HepG2 (cell line): Measurements from ENCODE around the gene COL13A1. TPM values are rescaled to one million over a fixed set of nuclear protein-coding genes. Genes with fewer than 3 reads are reported as not detected.

Experiments
- ATAC-seq: fragments of 200-7000 bp; cut with Tn5 transposase; 3 replicates; pipeline ENCODE4 v1.9.1; 2020; ENCODE audit warnings: mild to moderate bottlenecking, moderate library complexity
- BruUV-seq: library from RNA; stranded (reverse); fragments of 400-500 nt; replicated peaks from 2 replicates; lab custom pipeline; 2021; lab: Mats Ljungman, UMichigan
- CTCF ChIA-PET: fragments of 300-600 bp; formaldehyde crosslinking; extraction: SDS; loops from one replicate; lab custom pipeline; 2021; ENCODE audit warnings: low total read pairs, inconsistent platforms, low intra/inter-chr PET ratio; lab: Yijun Ruan, JAX
- POLR2A ChIA-PET: fragments of 350-600 bp; sonication (Branson Sonifier 250); formaldehyde crosslinking; loops from one replicate; lab custom pipeline; 2020; ENCODE audit warnings: antibody characterized with exemption, inconsistent platforms; lab: Yijun Ruan, JAX
- DNase-seq: peaks from one replicate; pipeline ENCODE4 v3.0.0-alpha.2; 2015; ENCODE audit warnings: low spot score
- FAIRE-seq: peaks from 3 replicates; lab custom pipeline; 2011; peaks lifted over from hg19 to GRCh38; lab: Jason Lieb, UNC
- H2AFZ ChIP-seq: one replicate; pipeline ENCODE4 v1.6.1; 2011; ENCODE audit warnings: low read length, inconsistent platforms
- H3K27ac ChIP-seq: fragments of 300-600 bp; 3 replicates; pipeline ENCODE4 v1.8.0; 2011; ENCODE audit warnings: mixed run types, mild to moderate bottlenecking, mixed read lengths, low read length, inconsistent platforms; ENCODE audit not compliant: insufficient read depth; ENCODE audit errors: extremely low read length
- H3K27me3 ChIP-seq, 2 experiments: fragments of 200-600 bp in 1 of 2; 2 replicates in 1 of 2; 3 replicates in 1 of 2; pipeline versions ENCODE4 v1.6.0 to v1.8.0; 2011; ENCODE audit warnings: low read length in 2 of 2, mild to moderate bottlenecking in 2 of 2, moderate library complexity in 2 of 2, inconsistent platforms in 1 of 2; ENCODE audit not compliant: insufficient read depth in 2 of 2, control insufficient read depth in 1 of 2
- H3K36me3 ChIP-seq, 2 experiments: fragments of 200-600 bp in 1 of 2; replicated peaks in 1 of 2; 2 replicates in 1 of 2; 3 replicates in 1 of 2; pipeline versions ENCODE4 v1.5.1 to v1.8.0; 2011; ENCODE audit warnings: low read length in 2 of 2, inconsistent platforms in 1 of 2; ENCODE audit not compliant: insufficient read depth in 2 of 2, control insufficient read depth in 1 of 2
- H3K4me1 ChIP-seq: 2 replicates; pipeline ENCODE4 v1.5.1; 2012; ENCODE audit warnings: low read length, inconsistent platforms; ENCODE audit not compliant: insufficient read depth
- H3K4me2 ChIP-seq: 2 replicates; pipeline ENCODE4 v1.6.0; 2011; ENCODE audit warnings: low read depth, low read length, inconsistent platforms
- H3K4me3 ChIP-seq, 3 experiments: fragments of 200-600 bp in 1 of 3; sonication (generic), shearing (Covaris generic) in 1 of 3; replicated peaks in 1 of 3; 2 replicates each; pipeline ENCODE4 v1.5.1; 2011 to 2016; ENCODE audit warnings: low read length in 3 of 3, inconsistent platforms in 2 of 3, low read depth in 2 of 3, mild to moderate bottlenecking in 2 of 3, control low read depth in 1 of 3, mixed read lengths in 1 of 3; ENCODE audit not compliant: insufficient read depth in 1 of 3
- H3K79me2 ChIP-seq: one replicate; pipeline ENCODE4 v1.6.1; 2011; ENCODE audit warnings: low read length, inconsistent platforms; ENCODE audit not compliant: insufficient read depth
- H3K9ac ChIP-seq: 2 replicates; pipeline ENCODE4 v1.6.0; 2011; ENCODE audit warnings: mild to moderate bottlenecking, low read depth, low read length, inconsistent platforms; ENCODE audit not compliant: insufficient read depth
- H3K9me3 ChIP-seq: 2 replicates; pipeline ENCODE4 v1.5.1; 2012; ENCODE audit warnings: mild to moderate bottlenecking, low read length
- H4K20me1 ChIP-seq: 2 replicates; pipeline ENCODE4 v1.6.0; 2011; ENCODE audit warnings: inconsistent platforms, mild to moderate bottlenecking, low read length, moderate library complexity; ENCODE audit not compliant: insufficient read depth
- ETV5 ChIP-seq: IDR thresholded peaks from 2 replicates; pipeline ENCODE4 v1.6.1; 2018; ENCODE audit warnings: missing biosample characterization, missing genetic modification reagents, inconsistent platforms, borderline replicate concordance
- FIP1L1 ChIP-seq: fragments of 200-400 bp; formaldehyde crosslinking; IDR thresholded peaks from 2 replicates; pipeline ENCODE4 v1.6.1; 2018; ENCODE audit warnings: low read depth, mild to moderate bottlenecking, low read length, moderate library complexity, borderline replicate concordance; ENCODE audit not compliant: insufficient read depth
- NFE2L1 ChIP-seq: sonication (generic); formaldehyde crosslinking; IDR thresholded peaks from 2 replicates; pipeline ENCODE4 v1.4.0; 2020; ENCODE audit warnings: missing genetic modification reagents, mild to moderate bottlenecking, borderline replicate concordance
- TOPORS ChIP-seq: sonication (generic); formaldehyde crosslinking; IDR thresholded peaks from 2 replicates; pipeline ENCODE4 v1.8.0; 2023; ENCODE audit warnings: mild to moderate bottlenecking, missing genetic modification reagents
- ZEB1 ChIP-seq: IDR thresholded peaks from 2 replicates; pipeline ENCODE4 v1.6.1; 2012; ENCODE audit warnings: mild to moderate bottlenecking, low read depth, inconsistent platforms; ENCODE audit not compliant: insufficient replicate concordance
- ZNF253 ChIP-seq: sonication (generic); formaldehyde crosslinking; IDR thresholded peaks from 2 replicates; pipeline ENCODE4 v1.8.0; 2022; ENCODE audit warnings: mild to moderate bottlenecking, missing genetic modification reagents, borderline replicate concordance
- ZNF282 ChIP-seq: fragments of 450-650 bp; IDR thresholded peaks from 2 replicates; pipeline ENCODE4 v1.6.1; 2018; ENCODE audit not compliant: partially characterized antibody
- ZNF333 ChIP-seq: sonication (generic); formaldehyde crosslinking; IDR thresholded peaks from 2 replicates; pipeline ENCODE4 v1.4.0; 2020; ENCODE audit warnings: mild to moderate bottlenecking, missing genetic modification reagents, borderline replicate concordance
- ZNF572 ChIP-seq: sonication (generic); formaldehyde crosslinking; IDR thresholded peaks from 2 replicates; pipeline ENCODE4 v1.5.1; 2020; ENCODE audit warnings: mild to moderate bottlenecking, missing genetic modification reagents
- ZNF792 ChIP-seq: IDR thresholded peaks from 2 replicates; pipeline ENCODE4 v1.6.1; 2016
- WGBS: methylation state at CpG from one replicate; pipeline ENCODE4 v1.1.6; 2017; ENCODE audit warnings: low lambda C conversion rate; 5-methylcytosine and 5-hydroxymethylcytosine counted together
- in situ Hi-C: cut with HindIII; loops from 2 replicates; pipeline ENCODE4 v1.10.0; 2017; ENCODE audit warnings: low pct_unique_long_range_greater_than_20kb; ENCODE audit not compliant: extremely low pct_ligation_motif_present
- intact Hi-C: fragments of 100-400 bp; cut with micrococcal nuclease; formaldehyde crosslinking; loops from one replicate; pipeline ENCODE4 v1.10.0; 2022; ENCODE audit not compliant: unreplicated experiment
- polyA plus RNA-seq, 8 experiments: library from polyadenylated mRNA; depleted of rRNA in 3 of 8; stranded (reverse) in 7 of 8; unstranded in 1 of 8; fragments of >200 nt; fragmentation: Illumina TruSeq in 4 of 8; extraction: Trizol in 4 of 8; gene quantifications; 2 replicates each; pipeline versions ENCODE4 v1.2.1 to v1.2.3, GENCODE V29; 2011 to 2016; ENCODE audit warnings: low read depth in 4 of 8, missing spikeins in 1 of 8, mixed read lengths in 1 of 8; ENCODE audit not compliant: insufficient read depth in 1 of 8
- total RNA-seq, 5 experiments: library from RNA; depleted of rRNA; stranded (reverse); fragments of >200 nt; fragmentation: Illumina TruSeq; extraction: Trizol; gene quantifications; 2 replicates each; pipeline ENCODE4 v1.2.3, GENCODE V29; 2016; ENCODE audit warnings: low read depth in 1 of 5
- TF ChIP-seq, protein P1 (sequence below): IDR thresholded peaks from 2 replicates; pipeline ENCODE4 v1.6.1; 2016; ENCODE audit warnings: missing genetic modification reagents, missing compliant biosample characterization
- TF ChIP-seq, protein P2 (sequence below): sonication (generic); formaldehyde crosslinking; IDR thresholded peaks from 2 replicates; pipeline ENCODE4 v1.8.1; 2023; ENCODE audit warnings: mild to moderate bottlenecking, missing genetic modification reagents
- TF ChIP-seq, protein P3 (sequence below): sonication (generic); formaldehyde crosslinking; IDR thresholded peaks from 2 replicates; pipeline ENCODE4 v1.5.1; 2020; ENCODE audit warnings: missing genetic modification reagents, mild to moderate bottlenecking, borderline replicate concordance
- TF ChIP-seq, protein P4 (sequence below): sonication (generic); formaldehyde crosslinking; IDR thresholded peaks from 2 replicates; pipeline ENCODE4 v1.8.1; 2023; ENCODE audit warnings: mild to moderate bottlenecking, missing genetic modification reagents

Gene COL13A1
- total and polyA plus RNA-seq, 2 of the 13 experiments (the other 11 are each of a cell fraction or from before 2014, with no cell fraction given) = 0.07 TPM; not detected in 1

DNA sequence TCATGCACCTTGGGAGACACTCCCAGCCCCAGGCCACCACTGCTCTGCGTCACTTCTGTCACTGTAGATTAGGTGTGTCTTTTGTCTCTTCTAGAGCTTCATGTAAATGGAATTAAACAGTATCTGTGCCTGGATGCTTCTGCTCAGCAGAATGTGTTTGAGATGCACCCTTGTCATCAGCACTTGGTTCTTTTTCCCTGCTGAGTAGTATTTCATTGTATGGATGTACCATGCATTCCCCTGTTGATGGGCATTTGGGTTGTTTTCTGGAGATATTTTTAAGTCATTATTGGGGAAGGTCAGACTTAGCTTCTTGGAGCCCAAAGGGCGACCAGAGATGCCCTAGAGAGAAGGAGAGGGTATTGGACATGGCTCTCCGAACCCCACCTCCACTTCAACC lies 126.6 kb downstream of the COL13A1 start:
- no TSS peak for BruUV-seq
- TF ChIP-seq, protein P1, sequence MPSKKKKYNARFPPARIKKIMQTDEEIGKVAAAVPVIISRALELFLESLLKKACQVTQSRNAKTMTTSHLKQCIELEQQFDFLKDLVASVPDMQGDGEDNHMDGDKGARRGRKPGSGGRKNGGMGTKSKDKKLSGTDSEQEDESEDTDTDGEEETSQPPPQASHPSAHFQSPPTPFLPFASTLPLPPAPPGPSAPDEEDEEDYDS (CRISPR knock-in tag) = no peak
- TF ChIP-seq TOPORS (CRISPR knock-in tag) = no peak
- TF ChIP-seq ZNF333 (CRISPR knock-in tag) = no peak
- no peak for TF ChIP-seq ZEB1
- no peak for TF ChIP-seq ZNF253 (CRISPR knock-in tag)
- TF ChIP-seq FIP1L1 = no peak
- TF ChIP-seq, protein P2, sequence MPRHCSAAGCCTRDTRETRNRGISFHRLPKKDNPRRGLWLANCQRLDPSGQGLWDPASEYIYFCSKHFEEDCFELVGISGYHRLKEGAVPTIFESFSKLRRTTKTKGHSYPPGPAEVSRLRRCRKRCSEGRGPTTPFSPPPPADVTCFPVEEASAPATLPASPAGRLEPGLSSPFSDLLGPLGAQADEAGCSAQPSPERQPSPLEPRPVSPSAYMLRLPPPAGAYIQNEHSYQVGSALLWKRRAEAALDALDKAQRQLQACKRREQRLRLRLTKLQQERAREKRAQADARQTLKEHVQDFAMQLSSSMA = no peak
- TF ChIP-seq, protein P3, sequence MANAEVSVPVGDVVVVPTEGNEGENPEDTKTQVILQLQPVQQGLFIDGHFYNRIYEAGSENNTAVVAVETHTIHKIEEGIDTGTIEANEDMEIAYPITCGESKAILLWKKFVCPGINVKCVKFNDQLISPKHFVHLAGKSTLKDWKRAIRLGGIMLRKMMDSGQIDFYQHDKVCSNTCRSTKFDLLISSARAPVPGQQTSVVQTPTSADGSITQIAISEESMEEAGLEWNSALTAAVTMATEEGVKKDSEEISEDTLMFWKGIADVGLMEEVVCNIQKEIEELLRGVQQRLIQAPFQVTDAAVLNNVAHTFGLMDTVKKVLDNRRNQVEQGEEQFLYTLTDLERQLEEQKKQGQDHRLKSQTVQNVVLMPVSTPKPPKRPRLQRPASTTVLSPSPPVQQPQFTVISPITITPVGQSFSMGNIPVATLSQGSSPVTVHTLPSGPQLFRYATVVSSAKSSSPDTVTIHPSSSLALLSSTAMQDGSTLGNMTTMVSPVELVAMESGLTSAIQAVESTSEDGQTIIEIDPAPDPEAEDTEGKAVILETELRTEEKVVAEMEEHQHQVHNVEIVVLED (CRISPR knock-in tag) = no peak
- TF ChIP-seq, protein P4, sequence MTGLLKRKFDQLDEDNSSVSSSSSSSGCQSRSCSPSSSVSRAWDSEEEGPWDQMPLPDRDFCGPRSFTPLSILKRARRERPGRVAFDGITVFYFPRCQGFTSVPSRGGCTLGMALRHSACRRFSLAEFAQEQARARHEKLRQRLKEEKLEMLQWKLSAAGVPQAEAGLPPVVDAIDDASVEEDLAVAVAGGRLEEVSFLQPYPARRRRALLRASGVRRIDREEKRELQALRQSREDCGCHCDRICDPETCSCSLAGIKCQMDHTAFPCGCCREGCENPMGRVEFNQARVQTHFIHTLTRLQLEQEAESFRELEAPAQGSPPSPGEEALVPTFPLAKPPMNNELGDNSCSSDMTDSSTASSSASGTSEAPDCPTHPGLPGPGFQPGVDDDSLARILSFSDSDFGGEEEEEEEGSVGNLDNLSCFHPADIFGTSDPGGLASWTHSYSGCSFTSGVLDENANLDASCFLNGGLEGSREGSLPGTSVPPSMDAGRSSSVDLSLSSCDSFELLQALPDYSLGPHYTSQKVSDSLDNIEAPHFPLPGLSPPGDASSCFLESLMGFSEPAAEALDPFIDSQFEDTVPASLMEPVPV (CRISPR knock-in tag) = no peak
- TF ChIP-seq ZNF282 = no peak
- TF ChIP-seq ZNF572 (CRISPR knock-in tag) = no peak
- no peak for TF ChIP-seq ZNF792 (CRISPR knock-in tag)
- TF ChIP-seq NFE2L1 (CRISPR knock-in tag) = no peak
- no peak for TF ChIP-seq ETV5 (CRISPR knock-in tag)
- Histone ChIP-seq H3K4me1 (no peaks in the 10 kb centered on the region), H3K9me3 (no peaks in the 10 kb centered on the region), H3K4me3 (no peak overlapping the region), H3K27ac (no peak overlapping the region), H3K9ac (no peak overlapping the region), H3K4me2 (no peak overlapping the region), H4K20me1 (no peaks in the 10 kb centered on the region), H2AFZ (no peak overlapping the region), H3K79me2 (no peaks in the 10 kb centered on the region), H3K36me3 (no peaks in the 10 kb centered on the region), H3K27me3 (peaks cover 8 to 46% of the 10 kb centered on the region in 2 experiments; a peak in 4 of 5 replicates)
- 42% methylated on average over 3 of the region's 3 CpGs for WGBS
- POLR2A ChIA-PET = no interaction called here
- DNase-seq = no peak
- in situ Hi-C loops = no loop called here
- intact Hi-C loops = no loop called here
- FAIRE-seq = no peak
- CTCF ChIA-PET = no interaction called here
- ATAC-seq = no peak
